Activated CD4-positive, alpha-beta T cell treated with anti-CD3 and anti-CD28 coated beads, Interleukin-2, amount 50 U/mL, for 24 hours (primary cell): Measurements from ENCODE around the gene ANKIB1.
"Not testable (repeated sequence)": the region's sequence is repeated elsewhere in the genome, so short reads cannot be mapped to it uniquely, and the experiment has no call there.

Experiments
- DNase-seq, 2 donors: peaks; one replicate each; pipeline ENCODE4 v3.0.0-alpha.2; 2020; ENCODE audit warnings: low read depth in 1 of 2, low spot score in 1 of 2

Gene ANKIB1, protein sequence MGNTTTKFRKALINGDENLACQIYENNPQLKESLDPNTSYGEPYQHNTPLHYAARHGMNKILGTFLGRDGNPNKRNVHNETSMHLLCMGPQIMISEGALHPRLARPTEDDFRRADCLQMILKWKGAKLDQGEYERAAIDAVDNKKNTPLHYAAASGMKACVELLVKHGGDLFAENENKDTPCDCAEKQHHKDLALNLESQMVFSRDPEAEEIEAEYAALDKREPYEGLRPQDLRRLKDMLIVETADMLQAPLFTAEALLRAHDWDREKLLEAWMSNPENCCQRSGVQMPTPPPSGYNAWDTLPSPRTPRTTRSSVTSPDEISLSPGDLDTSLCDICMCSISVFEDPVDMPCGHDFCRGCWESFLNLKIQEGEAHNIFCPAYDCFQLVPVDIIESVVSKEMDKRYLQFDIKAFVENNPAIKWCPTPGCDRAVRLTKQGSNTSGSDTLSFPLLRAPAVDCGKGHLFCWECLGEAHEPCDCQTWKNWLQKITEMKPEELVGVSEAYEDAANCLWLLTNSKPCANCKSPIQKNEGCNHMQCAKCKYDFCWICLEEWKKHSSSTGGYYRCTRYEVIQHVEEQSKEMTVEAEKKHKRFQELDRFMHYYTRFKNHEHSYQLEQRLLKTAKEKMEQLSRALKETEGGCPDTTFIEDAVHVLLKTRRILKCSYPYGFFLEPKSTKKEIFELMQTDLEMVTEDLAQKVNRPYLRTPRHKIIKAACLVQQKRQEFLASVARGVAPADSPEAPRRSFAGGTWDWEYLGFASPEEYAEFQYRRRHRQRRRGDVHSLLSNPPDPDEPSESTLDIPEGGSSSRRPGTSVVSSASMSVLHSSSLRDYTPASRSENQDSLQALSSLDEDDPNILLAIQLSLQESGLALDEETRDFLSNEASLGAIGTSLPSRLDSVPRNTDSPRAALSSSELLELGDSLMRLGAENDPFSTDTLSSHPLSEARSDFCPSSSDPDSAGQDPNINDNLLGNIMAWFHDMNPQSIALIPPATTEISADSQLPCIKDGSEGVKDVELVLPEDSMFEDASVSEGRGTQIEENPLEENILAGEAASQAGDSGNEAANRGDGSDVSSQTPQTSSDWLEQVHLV

GRCh38 chr7:92245487-92246359 lies at the start of gene ANKIB1, which contains the start of gene KRIT1:
TSS of gene ANKIB1 (plus strand) at chr7:92245974. CDS start at chr7:92294979, 49,005 bp downstream.
TSS of gene KRIT1 (minus strand) at chr7:92245914. CDS start at chr7:92242135, 3,779 bp downstream.
- peak; percentile 76 to 85 for DNase-seq

DNA sequence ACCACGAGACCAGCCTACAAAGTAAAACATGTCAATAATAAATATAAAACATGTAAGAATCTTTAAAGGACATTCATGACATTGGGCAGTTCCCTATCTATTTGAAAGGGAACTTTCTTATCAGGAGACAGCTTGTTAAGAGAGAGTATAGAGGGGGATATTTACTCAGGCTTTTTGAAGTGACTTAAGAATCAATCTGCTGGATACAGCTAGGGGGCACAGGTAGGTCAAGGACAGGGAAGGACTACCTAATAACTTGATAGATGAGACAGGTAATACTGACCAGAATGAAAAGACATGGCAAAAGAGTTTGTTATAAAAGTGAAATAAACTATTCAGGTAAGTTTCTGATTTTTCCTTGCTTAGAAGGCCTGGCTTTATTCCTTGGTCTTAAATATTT lies 45.0 kb upstream of the ANKIB1 start:
- no peak for DNase-seq

- no peak for DNase-seq
These were observed 39.8 kb upstream of the ANKIB1 start for GRCh38 chr7:92205987-92206386.

- DNase-seq = no peak
These were observed 39.1 kb upstream of the ANKIB1 start for GRCh38 chr7:92206672-92207071.

GRCh38 chr7:92221766-92222165 lies 24.0 kb upstream of the ANKIB1 start:
- DNase-seq = no peak

DNA sequence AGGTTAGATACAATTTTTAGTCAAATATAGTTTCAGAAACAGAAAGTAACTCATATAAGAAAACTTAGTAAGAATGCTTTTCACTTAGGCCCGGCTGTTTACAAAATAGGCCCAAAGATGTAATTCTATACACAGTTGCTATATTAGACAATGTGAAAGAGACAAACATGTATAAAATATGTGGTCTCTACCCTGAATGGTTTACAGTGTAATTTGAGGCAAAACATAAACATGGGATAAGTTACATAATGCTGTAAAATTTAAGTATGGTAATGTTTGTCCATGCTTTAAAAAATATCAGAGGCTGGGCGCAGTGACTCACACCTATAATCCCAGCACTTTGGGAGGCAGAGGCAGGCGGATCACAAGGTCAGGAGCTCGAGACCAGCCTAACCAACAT lies 18.8 kb upstream of the ANKIB1 start:
- DNase-seq = no peak

DNA sequence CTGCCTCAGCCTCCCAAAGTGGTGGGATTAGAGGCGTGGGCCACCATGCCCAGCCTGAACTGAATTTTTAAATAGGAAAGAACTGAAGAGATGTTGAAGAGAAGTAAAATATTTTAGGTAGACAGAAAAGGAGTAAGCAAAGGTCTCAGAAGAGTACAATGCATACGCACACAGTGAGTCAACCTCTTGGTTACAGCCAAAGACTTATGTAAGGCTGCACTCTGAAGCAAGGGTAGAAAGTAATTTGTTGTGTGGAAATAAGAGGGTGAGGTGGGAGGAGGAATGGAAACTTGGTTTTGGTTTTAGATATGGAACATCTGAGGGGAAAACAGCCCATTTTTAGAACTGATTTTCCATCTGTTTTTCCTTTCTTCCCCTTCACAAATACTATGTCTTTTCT lies 17.7 kb upstream of the ANKIB1 start:
- no peak for DNase-seq

GRCh38 chr7:92228742-92229141 lies 17.0 kb upstream of the ANKIB1 start:
- DNase-seq = no peak

- no peak for DNase-seq
These were observed 15.2 kb upstream of the ANKIB1 start for GRCh38 chr7:92230547-92230946.

- no peak for DNase-seq
These were observed 2.8 kb upstream of the ANKIB1 start for GRCh38 chr7:92242972-92243371.

- no peak for DNase-seq
These were observed 827 bp upstream of the ANKIB1 start for GRCh38 chr7:92244808-92245486.

DNA sequence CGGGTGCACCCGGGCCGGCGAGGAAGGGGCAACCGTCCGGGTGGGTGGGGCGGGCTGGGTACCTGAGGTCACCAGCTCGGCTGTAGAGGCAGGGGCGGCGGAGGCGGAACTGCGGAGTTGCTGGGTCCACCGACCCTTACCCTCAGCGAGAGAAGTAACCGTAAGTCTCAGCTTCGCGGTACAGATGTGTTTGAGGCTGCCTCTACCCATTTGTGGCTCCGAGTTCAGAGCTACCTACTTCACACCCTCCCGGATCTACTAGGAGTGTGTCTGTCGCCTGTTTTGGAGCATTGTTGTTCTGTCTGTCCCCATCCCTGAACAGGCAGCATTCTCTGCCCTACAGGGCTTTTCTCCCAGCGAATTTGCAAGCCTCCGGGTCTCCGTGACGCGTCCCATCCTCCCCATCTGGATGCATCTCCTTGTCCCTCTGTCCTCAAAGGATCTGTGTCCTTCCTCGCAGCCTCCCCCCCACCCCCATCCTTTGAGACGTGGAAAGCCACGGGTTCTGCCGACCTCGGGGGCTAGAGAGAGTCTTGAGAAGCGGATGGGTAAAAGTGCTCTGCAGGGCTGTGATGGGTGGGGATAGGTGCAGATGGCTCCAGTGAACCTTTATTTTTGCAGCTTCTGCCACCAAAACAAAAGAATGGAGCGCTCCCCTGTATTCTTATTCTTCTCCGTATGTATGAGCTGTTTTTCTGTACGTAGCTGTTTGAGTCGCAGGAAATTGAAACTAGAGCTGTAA lies 757 bp downstream of the ANKIB1 start:
- peak in 1 of 2 donors; percentile 1 for DNase-seq

DNA sequence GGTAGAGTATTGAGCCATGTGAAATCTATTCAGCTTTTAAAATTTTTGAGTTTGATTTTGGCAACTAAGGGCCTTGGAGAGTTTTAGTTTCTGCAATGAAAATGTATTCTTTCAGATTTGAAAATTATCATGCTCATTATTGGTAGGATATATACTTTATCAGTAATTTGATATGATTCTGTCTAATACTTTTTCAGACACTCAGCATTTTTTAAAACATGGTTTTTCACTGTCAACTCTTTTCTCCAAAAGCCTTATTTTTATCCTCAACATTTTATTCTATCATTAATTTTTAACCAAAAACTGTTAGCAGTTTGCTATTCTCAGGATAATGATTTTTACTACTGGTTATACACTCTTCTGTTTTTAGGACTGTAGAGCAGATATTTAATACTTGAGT lies 4.8 kb downstream of the ANKIB1 start:
- DNase-seq = no peak

DNA sequence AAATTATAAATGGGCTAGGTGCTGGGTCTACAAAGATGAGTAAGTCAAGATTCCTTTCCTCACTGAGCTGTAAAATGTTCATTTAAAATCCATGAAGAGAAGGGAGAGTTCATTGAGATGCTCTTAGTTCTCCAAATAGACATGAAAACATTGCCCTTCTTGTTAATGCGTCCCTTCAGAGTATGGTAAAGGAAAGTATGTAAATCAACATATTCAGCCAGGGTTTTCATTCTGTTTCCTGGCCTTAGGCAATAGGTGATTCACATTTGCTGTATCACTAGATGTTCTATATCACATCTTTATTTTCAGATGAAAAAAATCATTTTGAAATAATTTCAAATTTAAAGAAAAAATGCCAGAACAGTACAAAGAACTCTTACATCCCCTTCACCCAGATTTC lies 5.4 kb downstream of the ANKIB1 start:
- no peak for DNase-seq

- DNase-seq = no peak
These were observed 7.5 kb downstream of the ANKIB1 start for GRCh38 chr7:92253251-92253650.

- DNase-seq = not testable (repeated sequence)
These were observed 9.0 kb downstream of the ANKIB1 start for GRCh38 chr7:92254800-92255199.

- DNase-seq = no peak
These were observed 9.5 kb downstream of the ANKIB1 start for GRCh38 chr7:92255308-92255707.

DNA sequence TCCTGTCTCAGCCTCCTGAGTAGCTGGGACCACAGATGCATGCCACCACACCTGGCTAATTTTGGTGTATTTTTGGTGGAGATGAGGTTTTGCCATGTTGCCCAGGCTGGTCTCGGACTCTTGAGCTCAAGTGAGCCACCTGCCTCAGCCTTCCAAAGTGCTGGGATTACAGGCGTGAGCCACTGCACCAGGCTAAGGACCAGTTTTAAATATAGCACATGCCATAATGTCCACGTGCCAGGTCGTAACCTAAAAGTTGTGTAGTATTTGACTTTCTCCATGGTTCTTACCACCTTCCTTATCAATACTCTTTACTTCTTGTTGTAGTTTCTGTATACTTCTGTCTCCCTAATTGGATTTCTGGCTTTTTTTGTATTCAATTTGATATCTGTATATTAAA lies 13.3 kb downstream of the ANKIB1 start:
- no peak for DNase-seq

- no peak for DNase-seq
These were observed 14.0 kb downstream of the ANKIB1 start for GRCh38 chr7:92259610-92260247.
